GM19397 (cell line): Measurements from ENCODE around the gene MEIS2.

Experiments
- ATAC-seq: cut with Tn5 transposase; IDR thresholded peaks from one replicate; pipeline ENCODE4 v1.9.1; 2021; ENCODE audit warnings: mild to moderate bottlenecking, moderate library complexity; ENCODE audit not compliant: unreplicated experiment

Gene MEIS2

GRCh38 chr15:36967929-36968328, 132.4 kb downstream of the MEIS2 start:
- no peak for ATAC-seq

- ATAC-seq: no peak
These were observed 133.6 kb downstream of the MEIS2 start for GRCh38 chr15:36966708-36967107.

- no peak for ATAC-seq
These were observed 134.6 kb downstream of the MEIS2 start for GRCh38 chr15:36965570-36966342.

DNA sequence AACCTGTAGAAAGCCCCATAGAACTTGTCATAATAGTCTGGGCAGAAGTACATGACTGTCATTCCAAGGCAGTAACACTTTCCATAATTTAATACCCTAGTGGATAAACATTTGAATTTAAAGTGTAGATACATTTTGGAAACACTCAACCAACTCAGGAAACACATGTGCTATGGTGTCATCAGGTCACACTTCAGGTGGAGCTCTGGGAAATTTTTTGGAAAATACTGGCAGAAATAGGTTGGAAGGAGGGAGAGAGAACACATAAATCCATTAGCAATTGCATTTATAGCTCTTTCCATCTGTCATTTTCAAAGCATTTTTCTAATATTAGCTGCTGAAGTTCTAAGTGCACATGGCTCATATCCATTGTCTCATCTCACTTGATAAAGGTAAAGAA, 135.7 kb downstream of the MEIS2 start:
- ATAC-seq: no peak

GRCh38 chr15:36961956-36962355, 138.4 kb downstream of the MEIS2 start:
- no peak for ATAC-seq

DNA sequence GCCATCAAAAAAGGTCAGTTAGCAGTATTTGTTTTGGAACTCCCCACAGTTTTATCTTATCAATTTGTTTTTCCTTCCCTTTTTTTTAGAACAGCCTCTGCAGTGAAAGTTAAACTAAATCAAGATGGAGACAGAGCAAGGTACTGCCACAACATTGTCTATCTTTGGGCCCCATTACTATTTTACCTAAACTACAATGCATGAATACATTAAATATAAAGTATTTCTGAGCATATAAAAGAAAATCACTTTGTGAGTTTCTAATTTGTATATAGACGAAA, 139.5 kb downstream of the MEIS2 start:
- ATAC-seq: no peak

GRCh38 chr15:36960179-36960946, 140.0 kb downstream of the MEIS2 start:
- no peak for ATAC-seq

DNA sequence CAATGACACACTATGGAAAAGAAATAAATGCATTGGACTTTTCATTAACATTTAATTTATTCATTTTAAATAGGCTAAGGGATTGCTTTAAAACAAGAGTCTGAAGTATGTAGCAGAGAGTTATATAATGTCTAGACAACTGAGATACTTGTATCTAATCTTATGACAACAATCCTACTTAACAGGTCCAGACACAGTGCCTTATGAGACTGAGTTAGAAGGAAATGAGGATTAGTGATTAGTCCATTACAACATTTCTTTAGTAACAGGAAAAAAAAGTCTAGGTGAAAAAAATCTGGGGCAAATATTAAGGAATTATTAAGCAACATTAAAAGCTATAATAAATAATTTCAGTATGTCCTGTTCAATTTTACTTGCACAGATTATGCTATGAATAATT, 140.6 kb downstream of the MEIS2 start:
- no peak for ATAC-seq

DNA sequence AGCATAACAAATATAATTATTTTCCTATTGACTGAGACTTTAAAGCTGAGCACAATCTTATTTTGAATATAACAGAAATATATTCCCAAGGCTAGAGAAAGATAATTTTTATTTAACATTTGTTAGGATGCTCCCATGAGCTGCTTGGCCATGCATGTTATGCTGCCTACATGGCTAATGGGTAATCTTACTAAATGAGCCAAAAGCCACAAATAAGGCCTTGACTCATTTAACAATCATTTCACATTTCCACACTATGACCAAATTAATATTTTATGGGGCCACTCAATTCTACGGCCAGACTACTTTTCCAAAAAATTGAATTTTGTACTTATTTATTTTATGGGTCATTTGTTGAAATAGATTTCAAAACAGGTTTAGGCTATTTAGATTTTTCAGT, 141.7 kb downstream of the MEIS2 start:
- no peak for ATAC-seq

DNA sequence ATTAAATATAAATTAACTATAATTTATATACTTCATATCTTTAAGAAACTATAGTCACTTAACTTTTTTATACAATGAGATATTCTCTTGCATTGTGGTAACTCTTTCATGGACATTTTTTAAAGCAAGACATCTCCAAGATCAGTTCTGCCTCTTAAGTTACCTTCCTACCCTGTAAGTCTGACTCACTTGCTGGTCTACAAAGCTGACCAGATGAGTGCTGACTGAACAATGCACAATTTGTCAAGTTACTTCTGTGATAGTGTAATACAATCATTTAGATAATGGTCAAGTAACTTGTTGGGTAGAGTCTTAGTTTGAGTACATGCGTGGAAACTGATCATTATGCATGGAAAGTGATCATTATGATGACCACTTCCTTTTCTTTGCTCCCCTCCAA, 145.9 kb downstream of the MEIS2 start:
- ATAC-seq: no peak

DNA sequence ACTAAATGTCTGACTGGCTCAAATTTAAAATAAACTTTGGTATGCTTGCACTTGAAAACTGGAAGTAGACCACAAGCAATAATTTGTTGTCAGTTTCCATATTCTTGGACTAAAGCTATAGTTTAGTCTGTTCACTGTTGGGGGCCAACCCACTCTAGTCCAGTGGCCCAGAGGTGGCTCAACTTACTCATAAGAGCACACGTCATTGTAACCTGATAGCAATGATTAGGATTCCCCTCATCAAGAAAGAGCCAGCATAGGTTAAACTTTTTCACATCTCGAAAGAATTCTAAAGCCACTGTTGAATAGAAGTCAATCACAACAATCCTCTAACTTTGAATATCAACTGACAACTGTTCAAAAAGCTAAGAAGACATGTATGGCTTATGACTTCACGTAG, 147.0 kb downstream of the MEIS2 start:
- ATAC-seq: no peak

DNA sequence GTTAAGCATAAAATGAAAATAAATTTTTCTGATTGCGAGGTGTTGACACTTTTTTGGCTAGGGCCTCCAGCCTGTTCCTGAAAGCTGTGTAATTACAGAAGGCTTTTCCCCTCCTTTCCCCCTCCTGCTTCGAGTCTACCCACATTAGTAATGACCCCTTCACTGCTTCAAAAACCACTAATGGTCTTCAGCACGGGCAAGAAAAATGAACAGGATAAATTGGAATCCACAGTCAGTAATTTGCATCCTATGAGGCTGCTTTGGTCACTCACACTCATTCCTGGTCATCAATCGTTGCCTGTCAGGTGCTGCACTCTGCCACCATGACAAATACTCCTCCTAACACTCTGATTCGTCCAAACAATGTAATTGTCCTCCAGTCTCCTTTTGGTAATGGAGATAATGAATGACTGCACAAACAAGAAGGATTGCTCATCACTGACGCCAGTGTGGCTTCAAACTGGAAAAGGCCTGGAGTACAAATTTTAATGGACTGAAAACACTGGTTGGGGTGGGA, 148.6 kb downstream of the MEIS2 start:
- ATAC-seq: no peak

GRCh38 chr15:36950371-36950770, 150.0 kb downstream of the MEIS2 start:
- no peak for ATAC-seq

- no peak for ATAC-seq
These were observed 151.4 kb downstream of the MEIS2 start for GRCh38 chr15:36948982-36949381.

GRCh38 chr15:36947035-36947719, 153.2 kb downstream of the MEIS2 start:
- ATAC-seq: no peak

GRCh38 chr15:36944442-36944841, 155.9 kb downstream of the MEIS2 start:
- ATAC-seq: no peak

GRCh38 chr15:36943508-36944361, 156.6 kb downstream of the MEIS2 start:
- ATAC-seq: no peak

DNA sequence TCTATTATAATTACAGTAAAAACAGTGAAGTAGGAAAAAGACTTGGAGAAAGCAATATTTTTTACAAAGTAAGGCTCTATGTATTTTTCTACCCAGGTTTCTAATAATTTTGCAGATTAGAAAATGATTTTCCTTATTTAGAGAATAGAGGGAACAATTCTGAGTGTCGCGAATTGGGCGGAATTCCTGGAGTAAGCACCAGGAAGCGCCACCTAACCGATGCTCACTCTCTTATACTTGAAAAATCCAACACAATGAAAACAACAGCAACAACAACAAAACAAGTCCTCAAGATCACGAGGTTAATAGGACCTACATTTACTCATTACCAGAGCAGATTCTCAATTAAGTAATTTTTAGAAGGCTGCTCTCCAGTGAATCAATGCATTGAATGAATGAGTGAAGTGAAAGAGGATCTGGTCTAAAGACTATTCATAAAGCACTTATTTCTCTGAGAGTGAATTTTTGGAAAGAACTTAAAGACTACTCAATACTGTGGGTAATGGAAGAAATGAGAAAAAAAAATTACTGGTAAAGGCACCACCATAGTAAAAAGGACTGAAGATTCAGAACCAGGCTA, 158.0 kb downstream of the MEIS2 start:
- ATAC-seq: no peak

DNA sequence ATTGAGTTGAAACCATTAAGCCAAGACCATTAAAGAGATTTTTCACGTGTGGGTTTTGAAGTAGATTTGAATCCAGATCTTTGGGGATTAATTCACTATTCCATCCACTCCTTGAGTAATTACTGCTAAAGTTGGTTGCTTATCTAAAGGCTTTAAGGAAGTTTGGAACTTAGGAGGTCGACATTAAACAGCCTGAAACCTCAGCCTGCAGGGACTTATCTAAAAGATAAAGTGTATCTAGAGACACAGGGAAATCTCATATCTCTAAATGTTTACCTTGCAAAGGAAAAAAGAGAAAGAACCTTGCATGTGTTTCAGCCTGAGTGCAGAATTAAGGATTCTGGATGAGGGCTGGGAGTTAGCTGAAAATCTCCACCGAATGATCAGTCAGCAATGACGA, 158.6 kb downstream of the MEIS2 start:
- ATAC-seq: no peak

- ATAC-seq: no peak
These were observed 159.6 kb downstream of the MEIS2 start for GRCh38 chr15:36940636-36941260.
